HepG2 (cell line): ENCODE data around the gene LIMK2. TPM values are rescaled to one million over a fixed set of nuclear protein-coding genes. Genes with fewer than 3 reads are reported as not detected.

ENCODE experiments used
- ADNP ChIP-seq: sonication (generic); formaldehyde crosslinking; IDR thresholded peaks from 2 replicates; pipeline ENCODE4 v1.4.0; 2020; ENCODE audit warnings: missing genetic modification reagents
- ARID2 ChIP-seq: sonication (generic); formaldehyde crosslinking; IDR thresholded peaks from 2 replicates; pipeline ENCODE4 v1.8.1; 2022; ENCODE audit warnings: mild to moderate bottlenecking, missing genetic modification reagents, borderline replicate concordance
- EED ChIP-seq: sonication (generic); formaldehyde crosslinking; IDR thresholded peaks from 2 replicates; pipeline ENCODE4 v1.5.0; 2020; ENCODE audit warnings: mild to moderate bottlenecking, missing genetic modification reagents
- EHMT2 ChIP-seq: fragments of 200-600 bp; sonication (generic); IDR thresholded peaks from 2 replicates; pipeline ENCODE4 v1.7.0; 2017; ENCODE audit warnings: antibody characterized with exemption, low read depth, low read length, borderline replicate concordance
- ELF4 ChIP-seq: sonication (generic); formaldehyde crosslinking; IDR thresholded peaks from 2 replicates; pipeline ENCODE4 v1.5.0; 2020; ENCODE audit warnings: missing genetic modification reagents, mild to moderate bottlenecking, moderate library complexity, borderline replicate concordance
- FOXM1 ChIP-seq: sonication (generic); formaldehyde crosslinking; IDR thresholded peaks from 2 replicates; pipeline ENCODE4 v1.5.0; 2020; ENCODE audit warnings: missing genetic modification reagents
- FOXO1 ChIP-seq: sonication (generic); formaldehyde crosslinking; IDR thresholded peaks from 2 replicates; pipeline ENCODE4 v1.4.0; 2020; ENCODE audit warnings: missing genetic modification reagents
- JUNB ChIP-seq: sonication (generic); formaldehyde crosslinking; IDR thresholded peaks from 2 replicates; pipeline ENCODE4 v1.8.0; 2022; ENCODE audit warnings: missing genetic modification reagents, mild to moderate bottlenecking, borderline replicate concordance
- KDM2A ChIP-seq: sonication (generic); formaldehyde crosslinking; IDR thresholded peaks from 2 replicates; pipeline ENCODE4 v1.4.0; 2020; ENCODE audit warnings: low read depth, missing genetic modification reagents, borderline replicate concordance
- KLF11 ChIP-seq: IDR thresholded peaks from 2 replicates; pipeline ENCODE4 v1.6.1; 2016; ENCODE audit warnings: missing compliant biosample characterization
- NCOA1 ChIP-seq: sonication (generic); formaldehyde crosslinking; IDR thresholded peaks from 2 replicates; pipeline ENCODE4 v1.9.0; 2021; ENCODE audit warnings: missing genetic modification reagents
- PHF21A ChIP-seq: sonication (generic); formaldehyde crosslinking; IDR thresholded peaks from 2 replicates; pipeline ENCODE4 v1.5.0; 2020; ENCODE audit warnings: mild to moderate bottlenecking, missing genetic modification reagents
- SMAD9 ChIP-seq: sonication (generic); formaldehyde crosslinking; IDR thresholded peaks from 2 replicates; pipeline ENCODE4 v1.5.1; 2020; ENCODE audit warnings: mild to moderate bottlenecking, missing genetic modification reagents
- SMARCC2 ChIP-seq: fragments of 450-650 bp; IDR thresholded peaks from 2 replicates; pipeline ENCODE4 v1.6.1; 2017; ENCODE audit warnings: antibody characterized with exemption, mild to moderate bottlenecking
- ZBTB7A ChIP-seq: sonication (generic); formaldehyde crosslinking; IDR thresholded peaks from 2 replicates; pipeline ENCODE4 v1.8.0; 2022; ENCODE audit warnings: mild to moderate bottlenecking, missing genetic modification reagents
- ZC3H4 ChIP-seq: sonication (generic); formaldehyde crosslinking; IDR thresholded peaks from 2 replicates; pipeline ENCODE4 v1.4.0; 2020; ENCODE audit warnings: missing genetic modification reagents, borderline replicate concordance
- ZMYM3 ChIP-seq: sonication (generic); formaldehyde crosslinking; IDR thresholded peaks from 2 replicates; pipeline ENCODE4 v1.5.1; 2020; ENCODE audit warnings: mild to moderate bottlenecking, missing genetic modification reagents
- ZNF234 ChIP-seq: sonication (generic); formaldehyde crosslinking; conservative IDR thresholded peaks from 2 replicates; pipeline ENCODE4 v1.5.1; 2020; ENCODE audit warnings: mild to moderate bottlenecking, missing genetic modification reagents
- ZNF24 ChIP-seq: fragments of 450-650 bp; IDR thresholded peaks from 2 replicates; pipeline ENCODE4 v1.6.1; 2017; ENCODE audit warnings: antibody characterized with exemption, mild to moderate bottlenecking
- ZNF3 ChIP-seq: IDR thresholded peaks from 2 replicates; pipeline ENCODE4 v1.7.0; 2017; ENCODE audit warnings: inconsistent platforms
- ZNF432 ChIP-seq: sonication (generic); formaldehyde crosslinking; IDR thresholded peaks from 2 replicates; pipeline ENCODE4 v1.5.0; 2020; ENCODE audit warnings: missing genetic modification reagents, mild to moderate bottlenecking, borderline replicate concordance
- ZNF44 ChIP-seq: sonication (generic); formaldehyde crosslinking; IDR thresholded peaks from 2 replicates; pipeline ENCODE4 v1.5.1; 2020; ENCODE audit warnings: mild to moderate bottlenecking, missing genetic modification reagents
- ZNF441 ChIP-seq: sonication (generic); formaldehyde crosslinking; IDR thresholded peaks from 2 replicates; pipeline ENCODE4 v1.7.0; 2021; ENCODE audit warnings: missing genetic modification reagents, borderline replicate concordance
- ZNF468 ChIP-seq: sonication (generic); formaldehyde crosslinking; IDR thresholded peaks from 2 replicates; pipeline ENCODE4 v1.8.0; 2022; ENCODE audit warnings: mild to moderate bottlenecking, moderate library complexity, missing genetic modification reagents
- ZNF644 ChIP-seq: IDR thresholded peaks from 2 replicates; pipeline ENCODE4 v1.6.1; 2016; ENCODE audit warnings: low read depth
- ZNF674 ChIP-seq: sonication (generic); formaldehyde crosslinking; IDR thresholded peaks from 2 replicates; pipeline ENCODE4 v1.5.0; 2020; ENCODE audit warnings: low read depth, mild to moderate bottlenecking, missing genetic modification reagents
- ZNF761 ChIP-seq: sonication (generic); formaldehyde crosslinking; conservative IDR thresholded peaks from 2 replicates; pipeline ENCODE4 v1.4.0; 2020; ENCODE audit warnings: mild to moderate bottlenecking, missing genetic modification reagents
- ZZZ3 ChIP-seq: sonication (generic); formaldehyde crosslinking; IDR thresholded peaks from 2 replicates; pipeline ENCODE4 v1.4.0; 2020; ENCODE audit warnings: missing genetic modification reagents, mild to moderate bottlenecking, borderline replicate concordance
- polyA plus RNA-seq, 8 experiments: library from polyadenylated mRNA; depleted of rRNA in 3 of 8; stranded (reverse) in 7 of 8; unstranded in 1 of 8; fragments of >200 nt; fragmentation: Illumina TruSeq in 4 of 8; extraction: Trizol in 4 of 8; gene quantifications; 2 replicates each; pipeline versions ENCODE4 v1.2.1 to v1.2.3, GENCODE V29; 2011 to 2016; ENCODE audit warnings: low read depth in 4 of 8, missing spikeins in 1 of 8, mixed read lengths in 1 of 8; ENCODE audit not compliant: insufficient read depth in 1 of 8
- total RNA-seq, 5 experiments: library from RNA; depleted of rRNA; stranded (reverse); fragments of >200 nt; fragmentation: Illumina TruSeq; extraction: Trizol; gene quantifications; 2 replicates each; pipeline ENCODE4 v1.2.3, GENCODE V29; 2016; ENCODE audit warnings: low read depth in 1 of 5
- TF ChIP-seq, protein P1 (sequence below): sonication (generic); formaldehyde crosslinking; IDR thresholded peaks from 2 replicates; pipeline ENCODE4 v1.4.0; 2020; ENCODE audit warnings: mild to moderate bottlenecking, low read depth, missing genetic modification reagents
- TF ChIP-seq, protein P2 (sequence below): sonication (generic); formaldehyde crosslinking; IDR thresholded peaks from 2 replicates; pipeline ENCODE4 v1.9.0; 2021; ENCODE audit warnings: missing genetic modification reagents, borderline replicate concordance

The LIMK2 gene
- total and polyA plus RNA-seq, 2 of the 13 experiments (the other 11 are each of a cell fraction or from before 2014, with no cell fraction given), result 20.9 to 29.8 TPM

DNA sequence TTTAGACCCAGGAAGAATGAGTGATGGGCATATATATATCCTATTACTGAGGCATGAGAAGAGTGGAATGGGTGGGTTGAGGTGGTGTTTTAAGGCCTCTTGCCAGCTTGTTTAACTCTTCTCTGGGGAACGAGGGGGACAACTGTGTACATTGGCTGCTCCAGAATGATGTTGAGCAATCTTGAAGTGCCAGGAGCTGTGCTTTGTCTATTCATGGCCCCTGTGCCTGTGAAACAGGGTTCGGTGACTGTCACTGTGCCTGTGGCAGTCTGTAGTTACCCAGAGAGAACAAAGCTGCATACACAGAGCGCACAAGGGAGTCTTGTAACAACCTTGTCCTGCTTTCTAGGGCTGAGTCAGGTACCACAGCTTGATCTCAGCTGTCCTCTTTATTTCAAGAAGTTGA, 11.7 kb downstream of the LIMK2 start (continued):
- TF ChIP-seq, protein P1, sequence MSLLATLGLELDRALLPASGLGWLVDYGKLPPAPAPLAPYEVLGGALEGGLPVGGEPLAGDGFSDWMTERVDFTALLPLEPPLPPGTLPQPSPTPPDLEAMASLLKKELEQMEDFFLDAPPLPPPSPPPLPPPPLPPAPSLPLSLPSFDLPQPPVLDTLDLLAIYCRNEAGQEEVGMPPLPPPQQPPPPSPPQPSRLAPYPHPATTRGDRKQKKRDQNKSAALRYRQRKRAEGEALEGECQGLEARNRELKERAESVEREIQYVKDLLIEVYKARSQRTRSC (CRISPR knock-in tag), result no peak
- TF ChIP-seq SMARCC2 (no peak), ARID2 (CRISPR knock-in tag) (peak; percentile 61; the same call in 1 of the 2 replicates), NCOA1 (CRISPR knock-in tag) (no peak), FOXO1 (CRISPR knock-in tag) (peak; percentile 85), ZNF644 (CRISPR knock-in tag) (peak; percentile 91), ZNF761 (CRISPR knock-in tag) (0 out of 2 replicates have a peak, but pooled peaks have one; percentile 35), EED (CRISPR knock-in tag) (no peak), FOXM1 (CRISPR knock-in tag) (no peak), ZC3H4 (CRISPR knock-in tag) (no peak), ELF4 (CRISPR knock-in tag) (no peak), ZZZ3 (CRISPR knock-in tag) (no peak), PHF21A (CRISPR knock-in tag) (peak; percentile 58; the same call in 1 of the 2 replicates), KDM2A (0 out of 2 replicates have a peak, but pooled peaks have one; percentile 20), ZMYM3 (CRISPR knock-in tag) (peak; percentile 84), ZNF234 (CRISPR knock-in tag) (no peak), ZNF441 (CRISPR knock-in tag) (no peak), SMAD9 (CRISPR knock-in tag) (no peak), ZNF468 (CRISPR knock-in tag) (no peak), ZNF432 (CRISPR knock-in tag) (no peak), KLF11 (0 out of 2 replicates have a peak, but pooled peaks have one; percentile 36), EHMT2 (no peak), ZNF24 (no peak), ADNP (CRISPR knock-in tag) (no peak), ZNF3 (CRISPR knock-in tag) (peak; percentile 88; the same call in 1 of the 2 replicates), ZNF44 (no peak), ZNF674 (CRISPR knock-in tag) (no peak), ZBTB7A (CRISPR knock-in tag) (no peak), JUNB (no peak)
- TF ChIP-seq, protein P2, sequence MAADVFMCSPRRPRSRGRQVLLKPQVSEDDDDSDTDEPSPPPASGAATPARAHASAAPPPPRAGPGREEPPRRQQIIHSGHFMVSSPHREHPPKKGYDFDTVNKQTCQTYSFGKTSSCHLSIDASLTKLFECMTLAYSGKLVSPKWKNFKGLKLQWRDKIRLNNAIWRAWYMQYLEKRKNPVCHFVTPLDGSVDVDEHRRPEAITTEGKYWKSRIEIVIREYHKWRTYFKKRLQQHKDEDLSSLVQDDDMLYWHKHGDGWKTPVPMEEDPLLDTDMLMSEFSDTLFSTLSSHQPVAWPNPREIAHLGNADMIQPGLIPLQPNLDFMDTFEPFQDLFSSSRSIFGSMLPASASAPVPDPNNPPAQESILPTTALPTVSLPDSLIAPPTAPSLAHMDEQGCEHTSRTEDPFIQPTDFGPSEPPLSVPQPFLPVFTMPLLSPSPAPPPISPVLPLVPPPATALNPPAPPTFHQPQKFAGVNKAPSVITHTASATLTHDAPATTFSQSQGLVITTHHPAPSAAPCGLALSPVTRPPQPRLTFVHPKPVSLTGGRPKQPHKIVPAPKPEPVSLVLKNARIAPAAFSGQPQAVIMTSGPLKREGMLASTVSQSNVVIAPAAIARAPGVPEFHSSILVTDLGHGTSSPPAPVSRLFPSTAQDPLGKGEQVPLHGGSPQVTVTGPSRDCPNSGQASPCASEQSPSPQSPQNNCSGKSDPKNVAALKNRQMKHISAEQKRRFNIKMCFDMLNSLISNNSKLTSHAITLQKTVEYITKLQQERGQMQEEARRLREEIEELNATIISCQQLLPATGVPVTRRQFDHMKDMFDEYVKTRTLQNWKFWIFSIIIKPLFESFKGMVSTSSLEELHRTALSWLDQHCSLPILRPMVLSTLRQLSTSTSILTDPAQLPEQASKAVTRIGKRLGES (CRISPR knock-in tag), result no peak; the same call in 1 of the 2 replicates
